GM19395 (cell line): ENCODE data around the gene RPS6KA3.
"Not testable (repeated sequence)": the region's sequence is repeated elsewhere in the genome, so short reads cannot be mapped to it uniquely, and the experiment has no call there.

Experiments used
- ATAC-seq: cut with Tn5 transposase; IDR thresholded peaks from one replicate; pipeline ENCODE4 v1.9.1; 2021; ENCODE audit warnings: mild to moderate bottlenecking, moderate library complexity; ENCODE audit not compliant: unreplicated experiment

The RPS6KA3 gene

GRCh38 chrX:20149326-20149725, 117.4 kb downstream of the RPS6KA3 start:
- ATAC-seq: no peak

- no peak for ATAC-seq
Measured at GRCh38 chrX:20147561-20147960, 119.1 kb downstream of the RPS6KA3 start.

- ATAC-seq: no peak
Measured at GRCh38 chrX:20144491-20144890, 122.2 kb downstream of the RPS6KA3 start.

GRCh38 chrX:20143561-20143960, 123.1 kb downstream of the RPS6KA3 start:
- no peak for ATAC-seq

GRCh38 chrX:20143111-20143510, 123.6 kb downstream of the RPS6KA3 start:
- ATAC-seq: no peak

GRCh38 chrX:20141281-20142220, 125.2 kb downstream of the RPS6KA3 start, which contains the start of gene EIF1AX:
EIF1AX (minus strand) TSS chrX:20141838; CDS start chrX:20141640, 198 bp downstream.
- peak; percentile 99 for ATAC-seq

GRCh38 chrX:20140420-20140819, 126.3 kb downstream of the RPS6KA3 start:
- no peak for ATAC-seq

GRCh38 chrX:20139966-20140365, 126.7 kb downstream of the RPS6KA3 start:
- no peak for ATAC-seq

GRCh38 chrX:20135944-20136343, 130.8 kb downstream of the RPS6KA3 start:
- ATAC-seq: no peak

GRCh38 chrX:20132666-20133065, 134.0 kb downstream of the RPS6KA3 start:
- ATAC-seq: no peak

GRCh38 chrX:20130357-20130756, 136.4 kb downstream of the RPS6KA3 start:
- ATAC-seq: no peak

GRCh38 chrX:20129547-20129946, 137.2 kb downstream of the RPS6KA3 start:
- ATAC-seq: no peak

- no peak for ATAC-seq
Measured at GRCh38 chrX:20128670-20129069, 138.0 kb downstream of the RPS6KA3 start.

GRCh38 chrX:20127440-20127839, 139.3 kb downstream of the RPS6KA3 start:
- peak; percentile 74 for ATAC-seq

- ATAC-seq: not testable (repeated sequence)
Measured at GRCh38 chrX:20126833-20127232, 139.9 kb downstream of the RPS6KA3 start.

- ATAC-seq: no peak
Measured at GRCh38 chrX:20124964-20125363, 141.7 kb downstream of the RPS6KA3 start.

GRCh38 chrX:20118065-20118824, 148.5 kb downstream of the RPS6KA3 start:
- no peak for ATAC-seq

- no peak for ATAC-seq
Measured at GRCh38 chrX:20116577-20117240, 150.0 kb downstream of the RPS6KA3 start, which contains the start of gene MAP7D2. MAP7D2 (minus strand) TSS chrX:20116907; CDS start chrX:20116879, 28 bp downstream.

GRCh38 chrX:20116087-20116576, 150.6 kb downstream of the RPS6KA3 start:
- ATAC-seq: no peak

- no peak for ATAC-seq
Measured at GRCh38 chrX:20112022-20112774, 154.5 kb downstream of the RPS6KA3 start.
